HG03469 (cell line): ENCODE data around the gene SGTA.

ENCODE experiments used
- ATAC-seq: cut with Tn5 transposase; IDR thresholded peaks from one replicate; pipeline ENCODE4 v1.9.1; 2021; ENCODE audit warnings: mild to moderate bottlenecking, moderate library complexity, moderate number of reproducible peaks; ENCODE audit not compliant: unreplicated experiment

Gene SGTA

DNA sequence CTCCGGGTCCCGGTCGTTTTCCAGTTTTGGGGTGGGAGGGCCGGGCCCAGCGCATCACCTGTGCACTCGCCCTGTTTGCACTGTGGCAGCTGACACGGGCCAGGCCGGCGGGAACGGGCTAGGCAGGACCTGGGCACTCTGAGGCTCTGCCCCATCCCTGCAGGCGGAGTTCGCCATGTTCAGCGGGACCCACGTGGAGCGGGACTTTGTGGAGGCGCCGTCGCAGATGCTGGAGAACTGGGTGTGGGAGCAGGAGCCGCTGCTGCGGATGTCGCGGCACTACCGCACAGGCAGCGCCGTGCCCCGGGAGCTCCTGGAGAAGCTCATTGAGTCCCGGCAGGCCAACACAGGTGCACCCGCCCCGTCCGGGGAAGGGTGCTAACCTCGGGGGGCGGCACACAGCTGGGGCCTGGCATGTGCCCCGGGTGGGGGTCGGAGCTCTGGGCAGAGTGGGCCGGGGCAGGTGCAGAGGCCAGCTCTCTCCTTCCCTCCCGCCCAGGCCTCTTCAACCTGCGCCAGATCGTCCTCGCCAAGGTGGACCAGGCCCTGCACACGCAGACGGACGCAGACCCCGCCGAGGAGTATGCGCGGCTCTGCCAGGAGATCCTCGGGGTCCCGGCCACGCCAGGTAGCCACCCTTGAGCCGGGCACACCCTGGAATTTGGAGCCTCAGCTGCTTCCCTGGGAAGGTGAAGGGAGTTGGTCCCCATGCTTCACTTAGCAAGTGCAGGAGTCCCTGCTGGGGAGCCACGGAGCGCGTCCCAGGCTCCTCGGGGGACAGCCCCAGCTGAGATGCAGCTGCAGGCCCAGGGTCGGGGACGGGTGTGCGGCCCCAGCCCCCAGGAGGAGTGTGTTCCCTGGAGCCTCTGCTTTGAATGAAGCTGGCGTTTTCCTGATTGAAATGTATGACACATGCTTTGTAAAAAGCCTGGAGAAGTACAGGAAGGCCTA lies 27.3 kb upstream of the SGTA start:
- no peak for ATAC-seq

DNA sequence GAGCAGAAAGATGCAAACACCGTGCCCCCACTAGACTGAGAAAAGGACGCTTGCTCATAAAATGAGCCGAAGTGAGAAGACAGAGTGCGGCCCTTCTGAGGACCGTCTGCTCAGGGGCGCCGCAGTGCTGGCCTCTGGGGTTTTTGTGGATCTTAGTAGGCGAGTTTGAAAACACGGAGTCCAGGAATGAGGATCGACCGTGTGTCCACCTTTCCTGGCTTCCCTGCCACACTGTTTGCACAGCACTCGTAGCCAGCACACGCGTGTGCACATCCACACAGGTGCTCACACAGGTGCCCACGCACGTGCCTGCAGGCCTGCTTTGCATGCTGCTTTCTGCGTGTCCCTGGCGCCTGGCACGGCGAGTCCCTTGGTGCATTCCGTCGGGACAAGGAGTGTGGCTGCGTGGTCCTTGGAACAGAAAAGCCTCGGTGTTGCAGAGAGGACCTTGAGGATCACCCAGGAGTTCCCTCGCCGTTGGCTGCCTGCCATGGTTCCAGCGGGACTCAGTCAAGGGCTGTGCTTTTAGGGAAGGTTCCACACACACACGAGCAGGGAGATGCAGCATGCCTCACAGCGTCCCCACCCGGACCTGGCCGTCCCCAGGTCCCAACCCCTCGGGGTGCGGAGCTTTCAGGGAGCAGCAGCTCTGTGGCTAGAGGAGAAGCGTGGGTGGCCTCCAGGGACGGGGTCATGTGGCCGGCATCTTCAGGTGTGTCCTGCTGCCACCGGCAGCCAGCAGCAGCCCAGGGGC lies 26.5 kb upstream of the SGTA start:
- no peak for ATAC-seq

DNA sequence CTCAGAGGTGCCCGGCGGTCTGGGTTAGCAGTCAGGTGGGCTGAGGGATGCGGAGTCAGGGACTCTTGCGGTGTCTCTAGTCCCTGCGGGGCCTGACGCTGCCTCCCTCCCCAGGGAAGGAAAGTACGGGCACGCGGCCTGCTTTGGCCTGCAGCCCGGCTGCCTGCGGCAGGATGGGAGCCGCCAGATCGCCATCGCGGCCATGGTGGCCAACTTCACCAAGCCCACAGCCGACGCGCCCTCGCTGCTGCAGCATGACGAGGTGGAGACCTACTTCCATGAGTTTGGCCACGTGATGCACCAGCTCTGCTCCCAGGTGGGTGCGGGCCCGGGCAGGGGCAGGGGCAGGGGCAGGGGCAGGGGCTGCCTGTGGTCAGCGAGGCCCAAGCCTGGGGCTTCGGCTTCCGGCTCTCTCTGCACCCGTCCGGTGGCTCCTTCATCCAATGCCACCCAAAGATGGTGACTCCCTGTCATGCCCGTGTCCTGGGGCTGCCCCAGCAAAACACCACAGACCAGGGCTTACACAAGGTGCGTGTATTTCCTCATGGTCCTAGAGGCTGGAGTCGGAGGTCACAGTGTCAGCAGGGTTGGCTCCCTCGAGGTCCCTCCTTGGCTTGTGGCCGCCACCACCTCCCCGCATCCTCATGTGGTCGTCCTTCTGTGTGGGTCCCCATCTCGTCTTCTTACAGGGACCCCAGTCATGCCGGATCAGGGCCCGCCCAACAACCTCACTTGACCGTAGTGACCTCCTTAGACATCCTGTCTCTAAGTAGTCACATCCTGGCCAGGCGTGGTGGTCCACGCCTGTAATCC lies 25.3 kb upstream of the SGTA start:
- ATAC-seq = no peak

DNA sequence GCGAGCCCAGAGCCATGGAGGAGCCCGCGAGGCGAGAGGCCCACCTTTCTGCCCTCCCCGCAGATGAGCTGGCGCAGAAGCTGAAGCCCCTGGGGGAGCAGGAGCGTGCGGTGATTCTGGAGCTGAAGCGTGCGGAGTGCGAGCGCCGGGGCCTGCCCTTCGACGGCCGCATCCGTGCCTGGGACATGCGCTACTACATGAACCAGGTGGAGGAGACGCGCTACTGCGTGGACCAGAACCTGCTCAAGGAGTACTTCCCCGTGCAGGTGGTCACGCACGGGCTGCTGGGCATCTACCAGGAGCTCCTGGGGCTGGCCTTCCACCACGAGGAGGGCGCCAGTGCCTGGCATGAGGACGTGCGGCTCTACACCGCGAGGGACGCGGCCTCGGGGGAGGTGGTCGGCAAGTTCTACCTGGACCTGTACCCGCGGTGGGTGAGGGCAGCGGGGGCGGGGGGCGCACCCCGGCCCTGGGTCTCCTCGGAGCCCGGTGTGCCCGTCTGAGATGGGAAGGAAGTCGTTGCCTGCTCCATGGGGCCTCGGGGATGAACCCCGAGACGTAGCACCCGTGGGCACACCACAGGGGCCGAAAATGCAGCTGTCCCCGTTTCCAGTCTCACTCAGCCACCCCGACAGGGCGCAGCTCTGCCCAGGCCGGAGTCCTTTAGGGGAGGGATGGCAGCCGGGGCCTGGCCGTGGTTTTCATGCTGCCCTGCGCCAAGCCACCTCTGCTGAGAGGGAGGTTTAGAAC lies 24.5 kb upstream of the SGTA start:
- ATAC-seq = no peak

DNA sequence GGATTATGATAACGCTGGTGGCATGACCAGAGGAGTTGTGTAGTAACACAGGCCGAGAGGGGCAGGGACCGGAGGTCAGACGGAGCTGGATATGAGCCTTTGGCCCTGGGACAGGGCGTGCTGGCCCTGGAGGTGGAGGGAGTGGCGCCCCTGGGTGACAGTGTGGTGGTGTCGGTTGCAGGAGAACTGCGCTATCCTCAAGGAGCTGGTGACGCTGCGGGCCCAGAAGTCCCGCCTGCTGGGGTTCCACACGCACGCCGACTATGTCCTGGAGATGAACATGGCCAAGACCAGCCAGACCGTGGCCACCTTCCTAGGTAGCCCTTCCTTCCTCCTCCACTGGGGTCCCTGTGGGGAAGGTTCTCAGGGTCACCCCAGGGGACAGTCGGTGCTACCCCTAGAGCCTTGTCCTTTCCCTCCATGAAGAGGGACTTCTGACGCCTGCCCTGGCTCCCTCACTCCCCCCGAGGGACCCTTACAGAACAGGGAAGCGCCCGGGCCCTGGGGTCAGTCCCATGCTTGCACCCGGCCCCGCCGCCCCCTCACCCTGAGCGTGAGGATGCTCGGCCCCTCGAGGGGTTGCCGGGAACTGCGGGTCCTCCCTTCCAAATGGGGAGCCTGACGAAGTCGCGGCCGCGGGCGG lies 23.8 kb upstream of the SGTA start:
- no peak for ATAC-seq

DNA sequence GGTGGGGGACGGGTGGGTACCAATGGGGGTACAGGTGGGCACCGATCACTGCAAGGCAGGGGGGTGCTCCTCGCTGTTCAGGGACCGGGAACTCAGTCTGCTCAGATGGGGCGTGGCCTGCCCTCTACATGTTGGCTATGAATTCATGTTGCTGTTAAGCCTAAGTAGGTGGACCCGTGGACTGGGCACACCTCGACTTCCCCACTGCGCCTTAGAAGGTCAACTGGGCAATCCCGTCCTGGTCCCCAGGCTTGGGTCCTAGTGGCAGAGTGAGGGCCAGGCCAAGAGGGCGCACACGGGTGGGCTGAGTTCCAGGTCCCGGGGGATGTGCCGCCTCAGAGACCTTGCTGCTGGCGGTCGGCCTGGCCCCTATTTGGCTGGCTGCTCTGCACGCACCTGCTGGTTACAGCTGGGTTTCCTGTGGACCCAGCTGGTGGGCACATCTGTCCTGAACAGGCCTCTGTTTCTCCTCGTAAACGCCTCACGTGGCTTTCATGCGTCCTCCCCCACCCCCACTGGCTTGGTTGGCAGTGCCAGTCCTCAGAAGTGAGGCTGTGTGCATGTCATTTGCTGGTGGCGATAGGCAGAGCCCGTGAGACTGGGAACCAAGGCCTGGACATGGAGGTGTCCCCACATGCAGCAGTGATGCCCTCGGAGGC lies 23.0 kb upstream of the SGTA start:
- no peak for ATAC-seq

DNA sequence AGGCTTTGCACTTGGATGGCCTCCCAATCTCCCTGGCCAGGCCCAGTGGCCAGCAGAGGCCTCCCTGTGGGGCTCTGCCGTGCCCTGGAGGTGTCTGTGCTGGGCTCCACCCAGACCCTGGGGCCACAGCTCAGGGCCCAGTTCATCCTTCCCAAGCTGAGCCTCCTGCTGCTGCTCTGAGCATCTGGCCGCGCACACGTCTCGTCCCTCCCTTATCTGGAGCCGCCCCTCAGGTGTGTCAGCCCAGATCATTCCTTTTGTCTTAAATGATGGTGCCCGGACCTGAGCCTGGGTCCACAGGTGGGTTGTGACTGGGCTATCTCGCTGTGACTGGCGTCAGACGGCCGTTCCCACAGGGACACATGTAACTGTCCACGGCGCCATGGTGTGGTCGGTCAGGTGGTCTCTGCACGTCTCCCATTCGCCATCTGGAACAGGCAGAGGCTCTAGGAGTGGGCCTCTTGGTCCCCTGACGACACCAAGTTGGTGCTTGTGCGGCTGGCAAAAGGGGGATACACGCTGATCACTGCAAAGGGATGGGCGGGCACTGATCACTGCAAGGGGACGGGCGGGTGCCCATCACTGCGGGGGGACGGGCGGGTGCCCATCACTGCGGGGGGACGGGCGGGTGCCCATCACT lies 22.3 kb upstream of the SGTA start:
- ATAC-seq = no peak

DNA sequence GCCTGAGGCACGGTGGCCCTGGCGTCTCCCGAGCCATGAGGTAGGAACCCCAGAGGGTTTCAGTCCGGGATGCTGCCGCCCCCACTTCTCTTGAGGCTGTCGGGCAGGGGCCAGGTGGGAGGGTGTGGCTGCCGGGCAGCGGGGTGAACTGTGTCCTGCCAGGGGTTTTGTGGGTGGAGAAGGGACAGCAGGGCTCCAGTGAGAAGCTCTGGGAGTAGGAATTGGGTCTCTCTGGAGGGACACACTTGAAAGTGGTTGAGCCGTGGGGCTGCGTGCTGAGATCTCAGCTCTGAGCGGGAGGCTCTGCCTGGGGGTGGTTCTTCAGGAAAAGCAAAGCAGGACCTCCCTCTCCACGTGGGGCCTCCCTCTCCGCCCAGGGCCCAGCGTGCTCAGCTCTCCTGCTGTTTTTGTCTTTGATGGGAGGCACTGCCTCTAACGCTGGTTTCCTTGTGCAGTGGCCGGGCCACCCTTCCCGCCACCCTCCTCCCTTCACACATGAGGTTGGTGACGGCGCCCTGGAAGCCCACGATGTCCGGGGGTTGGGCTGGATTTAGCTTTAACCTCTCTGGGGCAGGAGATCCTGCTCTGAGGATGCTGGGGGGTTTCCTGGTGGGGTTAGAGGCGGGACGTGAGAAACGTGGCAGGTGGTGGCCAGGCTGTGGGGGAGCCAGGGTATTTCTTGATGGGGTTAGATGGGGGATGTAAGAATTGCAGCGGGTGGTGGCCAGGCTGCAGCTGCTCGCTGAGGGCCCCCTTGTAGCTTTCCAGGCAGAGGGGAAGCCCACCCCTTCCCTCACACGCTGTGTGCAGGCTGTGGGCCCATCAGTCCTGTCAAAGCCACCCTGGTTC lies 21.3 kb upstream of the SGTA start:
- ATAC-seq = no peak

DNA sequence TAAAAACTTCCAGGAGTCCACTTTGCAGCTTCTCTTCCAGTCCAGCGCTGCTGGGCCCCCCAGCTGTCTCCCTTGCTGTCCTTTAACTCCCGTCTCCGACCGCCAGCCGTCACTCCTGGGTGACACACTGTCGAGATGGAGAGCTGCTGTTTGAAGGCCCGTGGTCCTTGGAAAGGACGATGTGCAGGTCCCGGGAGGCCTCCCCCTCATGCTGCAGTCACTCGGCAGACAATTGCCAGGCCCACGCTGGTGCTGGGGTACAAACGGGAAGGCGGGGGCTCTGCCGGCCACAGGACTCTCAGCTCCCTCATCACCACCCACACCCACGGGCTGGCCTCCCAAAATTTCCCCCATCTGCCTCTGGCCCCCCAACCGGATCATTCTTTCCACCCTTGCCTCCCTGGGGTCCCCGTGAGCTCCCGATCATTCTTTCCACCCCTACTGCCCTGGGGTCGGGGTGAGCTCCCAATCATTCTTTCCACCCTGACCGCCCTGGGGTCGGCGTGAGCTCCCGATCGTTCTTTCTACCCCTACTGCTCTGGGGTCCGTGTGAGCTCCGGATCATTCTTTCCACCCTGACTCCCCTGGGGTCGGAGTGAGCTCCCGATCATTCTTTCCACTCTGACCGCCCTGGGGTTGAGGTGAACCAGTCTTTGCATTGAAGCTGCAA lies 20.5 kb upstream of the SGTA start:
- ATAC-seq = no peak

DNA sequence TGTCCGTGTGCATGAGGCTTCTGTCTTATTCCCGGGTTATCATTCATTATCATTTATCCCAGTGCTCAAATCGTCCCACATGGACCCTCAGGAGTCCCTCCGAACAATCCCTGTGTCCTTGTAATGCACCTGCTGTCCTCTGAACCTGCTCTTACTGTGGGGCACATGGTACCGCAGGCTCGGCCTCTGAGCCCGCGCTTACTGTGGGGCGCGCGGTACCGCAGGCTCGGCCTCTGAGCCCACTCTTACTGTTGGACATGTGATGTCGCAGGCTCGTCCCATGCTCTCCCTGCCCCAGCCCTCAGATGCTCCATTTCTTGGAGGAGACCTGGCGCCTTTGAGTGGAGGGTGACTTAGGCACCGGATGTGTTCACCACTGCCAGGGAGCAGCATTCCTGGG lies 19.8 kb upstream of the SGTA start:
- no peak for ATAC-seq

DNA sequence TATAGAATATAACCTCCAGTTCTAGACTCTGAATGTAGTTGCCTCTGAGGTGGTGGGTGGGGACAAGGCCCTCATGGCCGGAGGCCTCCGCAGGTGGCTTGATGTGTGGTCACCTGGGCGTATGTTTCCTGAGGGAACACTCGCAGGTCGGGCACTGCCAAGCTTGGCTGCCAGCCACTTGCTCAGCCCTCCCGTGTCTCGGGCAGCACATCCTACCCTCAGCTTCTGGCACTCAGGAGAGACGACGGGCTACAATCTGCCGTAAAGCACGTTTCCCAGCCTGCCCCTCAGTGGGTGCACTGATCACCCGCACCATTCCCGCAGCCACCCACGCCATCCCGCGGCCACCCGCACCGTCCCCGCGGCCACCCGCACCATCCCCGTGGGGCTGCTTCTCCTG lies 17.4 kb upstream of the SGTA start:
- no peak for ATAC-seq

DNA sequence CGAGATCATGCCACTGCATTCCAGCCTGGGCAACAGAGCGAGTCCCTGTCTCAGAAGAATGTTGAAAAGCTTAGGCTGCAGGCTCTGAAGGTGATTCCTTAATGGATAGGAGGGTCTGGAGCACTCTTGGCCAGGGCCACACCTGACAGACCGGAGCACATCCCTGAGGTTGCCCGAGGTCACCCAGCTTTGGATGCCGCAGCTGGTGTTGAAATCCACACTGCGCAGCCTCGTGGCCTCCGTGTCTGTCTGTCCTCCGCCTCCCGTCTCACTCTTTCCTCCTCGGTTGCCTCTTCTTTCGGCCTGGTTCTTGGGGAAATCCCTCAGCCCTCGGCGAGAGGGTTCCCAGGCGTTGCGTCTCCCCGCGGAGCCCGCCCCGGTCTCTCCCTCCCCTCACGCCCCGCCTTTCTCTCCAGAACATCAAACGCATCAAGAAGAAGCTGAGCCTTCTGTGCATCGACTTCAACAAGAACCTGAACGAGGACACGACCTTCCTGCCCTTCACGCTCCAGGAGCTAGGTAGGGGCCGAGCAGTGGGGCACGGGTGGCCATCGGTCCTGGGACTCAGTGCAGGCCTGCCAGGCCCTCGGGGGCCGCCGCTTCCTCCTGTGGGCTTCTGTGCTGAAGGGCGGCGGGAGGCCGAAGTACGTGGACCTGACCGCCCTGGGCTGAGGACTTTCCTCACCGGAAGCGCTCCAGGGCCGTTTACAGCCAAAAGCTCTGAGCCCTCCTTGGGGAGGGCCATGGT lies 16.4 kb upstream of the SGTA start:
- ATAC-seq = no peak

DNA sequence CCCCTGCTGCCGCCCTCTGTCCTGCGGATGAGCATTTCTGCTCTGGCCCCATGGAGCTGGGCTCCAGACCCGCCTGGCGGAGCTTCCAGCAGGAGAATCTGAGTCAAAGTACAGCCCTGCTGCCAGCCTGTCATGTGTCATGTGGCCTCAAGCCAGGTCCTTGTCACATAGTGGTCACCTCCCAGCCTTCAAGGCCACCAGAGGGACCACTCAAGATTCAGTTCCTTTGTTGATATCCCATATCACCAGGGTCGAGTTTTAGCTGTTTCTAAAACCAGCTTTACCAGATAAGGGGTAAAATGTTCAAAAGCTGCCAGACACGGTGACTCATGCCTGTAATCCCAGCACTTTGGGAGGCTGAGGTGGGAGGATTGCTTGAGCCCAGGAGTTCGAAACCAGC lies 15.7 kb upstream of the SGTA start:
- ATAC-seq = no peak

DNA sequence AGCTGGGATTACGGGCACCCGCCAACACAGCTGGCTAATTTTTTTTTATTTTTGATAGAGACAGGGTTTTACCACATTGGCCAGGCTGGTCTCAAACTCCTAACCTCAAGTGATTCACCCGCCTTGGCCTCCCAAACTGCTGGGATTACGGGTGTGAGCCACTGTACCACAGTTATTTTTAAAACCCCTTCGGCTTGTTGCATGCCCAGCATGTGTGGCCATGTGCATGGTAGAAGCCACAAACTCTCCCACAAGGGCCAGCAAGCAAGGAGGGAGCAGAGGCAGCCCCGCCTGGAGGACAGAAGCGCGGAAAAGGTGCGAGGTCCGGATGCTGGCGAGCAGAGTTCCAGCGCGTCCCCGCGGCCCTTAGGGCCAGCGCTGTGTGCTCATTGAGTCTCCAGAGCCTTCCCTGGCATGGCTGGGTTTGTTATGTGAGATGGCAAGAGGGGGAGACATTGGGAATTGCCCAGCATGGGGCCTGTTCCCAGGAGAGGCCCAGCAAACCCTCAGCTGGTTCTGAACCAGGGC lies 15.1 kb upstream of the SGTA start:
- ATAC-seq = no peak

DNA sequence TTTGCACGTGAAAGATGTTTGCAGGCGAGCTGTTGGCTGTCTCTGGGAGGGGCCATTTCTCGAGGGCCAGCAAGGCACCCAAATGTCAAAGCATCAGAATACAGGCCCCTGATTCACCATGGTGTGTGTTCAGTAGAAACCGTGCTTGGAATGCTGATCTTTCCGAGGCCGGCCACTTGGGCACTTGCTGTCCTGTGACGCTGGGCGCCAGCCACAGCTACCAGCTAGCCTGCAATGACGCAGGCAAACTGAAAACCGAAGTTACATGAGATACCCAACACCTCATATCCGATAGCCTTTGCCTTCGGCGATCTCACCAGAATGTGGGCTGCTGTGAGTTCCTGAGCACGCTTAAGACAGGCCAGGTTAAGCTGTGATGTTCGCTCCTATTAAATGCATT lies 14.2 kb upstream of the SGTA start:
- no peak for ATAC-seq

DNA sequence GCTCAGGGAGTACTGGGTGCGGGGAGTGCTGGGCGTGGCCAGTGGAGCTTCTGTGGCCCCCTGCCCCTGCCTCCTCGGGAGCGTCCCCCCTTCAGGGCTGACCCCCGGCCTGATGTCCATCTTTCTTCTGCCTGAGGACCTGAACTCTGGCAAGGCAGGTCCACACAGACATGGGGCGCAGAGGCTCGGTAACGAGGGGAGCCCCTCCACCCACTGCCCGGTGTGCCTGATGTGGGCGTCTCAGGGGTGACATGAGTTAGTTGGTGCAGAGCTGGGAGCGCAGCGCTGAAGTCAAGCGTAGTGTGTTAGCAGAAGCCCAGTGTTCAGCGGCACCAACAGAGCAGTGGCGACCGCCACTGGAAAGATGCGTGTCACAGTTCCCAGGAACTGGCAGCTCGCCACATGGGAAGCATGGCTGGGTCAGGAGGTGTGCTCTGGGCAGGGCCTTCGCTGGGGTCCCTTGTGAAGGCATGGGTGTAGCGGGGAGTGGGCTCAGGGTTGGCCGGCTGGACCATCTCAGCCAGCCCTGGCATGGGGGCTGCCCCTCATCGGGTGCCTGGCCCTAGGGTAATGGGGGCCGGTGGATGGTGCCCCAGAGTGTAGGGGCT lies 13.7 kb upstream of the SGTA start:
- ATAC-seq = no peak
